ENCODE results near the gene CACNA1C.

CACNA1C gene

GRCh38 chr12:2539938-2540337, 487.2 kb downstream of the CACNA1C start:
- no peak for DNase-seq

- DNase-seq: no peak
Observed at GRCh38 chr12:2540535-2540941, 487.8 kb downstream of the CACNA1C start.

- DNase-seq: no peak
Observed at GRCh38 chr12:2541631-2542204, 488.9 kb downstream of the CACNA1C start.

GRCh38 chr12:2543801-2544200, 491.0 kb downstream of the CACNA1C start:
- DNase-seq: no peak

- DNase-seq: no peak
Observed at GRCh38 chr12:2544230-2544629, 491.4 kb downstream of the CACNA1C start.

GRCh38 chr12:2547273-2548044, 494.7 kb downstream of the CACNA1C start:
- DNase-seq: no peak

GRCh38 chr12:2548081-2548480, 495.3 kb downstream of the CACNA1C start:
- DNase-seq: no peak

- DNase-seq: no peak
Observed at GRCh38 chr12:2550561-2551411, 498.0 kb downstream of the CACNA1C start.

- no peak for DNase-seq
Observed at GRCh38 chr12:2551412-2551900, 498.7 kb downstream of the CACNA1C start.

GRCh38 chr12:2552000-2552756, 499.4 kb downstream of the CACNA1C start:
- no peak for DNase-seq

GRCh38 chr12:2553388-2554126, 500.8 kb downstream of the CACNA1C start:
- DNase-seq: no peak

- DNase-seq: no peak
Observed at GRCh38 chr12:2555487-2556082, 502.8 kb downstream of the CACNA1C start.

GRCh38 chr12:2557597-2557996, 504.8 kb downstream of the CACNA1C start:
- DNase-seq: no peak

- no peak for DNase-seq
Observed at GRCh38 chr12:2559931-2560330, 507.1 kb downstream of the CACNA1C start.

- DNase-seq: no peak
Observed at GRCh38 chr12:2560356-2560755, 507.6 kb downstream of the CACNA1C start.

- DNase-seq: no peak
Observed at GRCh38 chr12:2561367-2561766, 508.6 kb downstream of the CACNA1C start.

- DNase-seq: no peak
Observed at GRCh38 chr12:2562400-2562799, 509.6 kb downstream of the CACNA1C start.

GRCh38 chr12:2563709-2564108, 510.9 kb downstream of the CACNA1C start:
- no peak for DNase-seq

- no peak for DNase-seq
Observed at GRCh38 chr12:2566161-2566560, 513.4 kb downstream of the CACNA1C start.

- no peak for DNase-seq
Observed at GRCh38 chr12:2567711-2568110, 514.9 kb downstream of the CACNA1C start.

GRCh38 chr12:2570562-2570961, 517.8 kb downstream of the CACNA1C start:
- no peak for DNase-seq

Data from stimulated activated naive CD4-positive, alpha-beta T cell treated with Interleukin-2 at 50 U/mL for 16 hours (primary cell).